GM19239 (cell line): ENCODE measurements around the gene COPZ2.
A peak's percentile ranks its signal among the peaks of the same experiment; 100 is the strongest.
"Not testable (repeated sequence)": the region's sequence is repeated elsewhere in the genome, so short reads cannot be mapped to it uniquely, and the experiment has no call there.

ENCODE experiments used
- DNase-seq: peaks from one replicate; pipeline ENCODE4 v3.0.0; 2011; ENCODE audit warnings: low spot score; ENCODE audit not compliant: insufficient read length
- FAIRE-seq: peaks from 2 replicates; lab custom pipeline; 2011; peaks lifted over from hg19 to GRCh38; lab: Jason Lieb, UNC

COPZ2 gene

GRCh38 chr17:48037036-48037837 lies at the start of gene COPZ2:
COPZ2 (minus strand) TSS chr17:48037797; CDS start chr17:48037777, 20 bp downstream.
- FAIRE-seq: peak; percentile 90
- peak; percentile 53 for DNase-seq

- no peak for DNase-seq
- no peak for FAIRE-seq
Observed at GRCh38 chr17:48084932-48085331, 47.3 kb upstream of the COPZ2 start.

GRCh38 chr17:48081858-48082257 lies 44.3 kb upstream of the COPZ2 start:
- DNase-seq: no peak
- FAIRE-seq: no peak

GRCh38 chr17:48077152-48077551 lies 39.6 kb upstream of the COPZ2 start:
- FAIRE-seq, DNase-seq: not testable (repeated sequence)

GRCh38 chr17:48074322-48075081 lies 36.9 kb upstream of the COPZ2 start:
- DNase-seq (no peak), FAIRE-seq (peak; percentile 4)

GRCh38 chr17:48073566-48074094 lies 36.0 kb upstream of the COPZ2 start:
- DNase-seq, FAIRE-seq: not testable (repeated sequence)

GRCh38 chr17:48072811-48073210 lies 35.2 kb upstream of the COPZ2 start:
- not testable (repeated sequence) for DNase-seq, FAIRE-seq

GRCh38 chr17:48071654-48072053 lies 34.1 kb upstream of the COPZ2 start:
- no peak for FAIRE-seq
- DNase-seq: no peak

GRCh38 chr17:48070195-48070594 lies 32.6 kb upstream of the COPZ2 start:
- DNase-seq: no peak
- FAIRE-seq: no peak

GRCh38 chr17:48068491-48068961 lies 30.9 kb upstream of the COPZ2 start:
- no peak for FAIRE-seq
- DNase-seq: no peak

GRCh38 chr17:48067808-48068207 lies 30.2 kb upstream of the COPZ2 start:
- DNase-seq, FAIRE-seq: not testable (repeated sequence)

- FAIRE-seq (no peak), DNase-seq (no peak)
Observed at GRCh38 chr17:48067245-48067644, 29.6 kb upstream of the COPZ2 start.

GRCh38 chr17:48066656-48067055 lies 29.1 kb upstream of the COPZ2 start:
- FAIRE-seq (no peak), DNase-seq (no peak)

GRCh38 chr17:48066192-48066591 lies 28.6 kb upstream of the COPZ2 start:
- no peak for FAIRE-seq

GRCh38 chr17:48064638-48065037 lies 27.0 kb upstream of the COPZ2 start:
- FAIRE-seq: no peak

More at GRCh38 chr17:48066192-48066591, 28.6 kb upstream of the COPZ2 start:
- no peak for DNase-seq

GRCh38 chr17:48062273-48062672 lies 24.7 kb upstream of the COPZ2 start:
- no peak for DNase-seq
- no peak for FAIRE-seq

More at GRCh38 chr17:48064638-48065037, 27.0 kb upstream of the COPZ2 start:
- DNase-seq: no peak

- FAIRE-seq (no peak), DNase-seq (no peak)
Observed at GRCh38 chr17:48060249-48060648, 22.7 kb upstream of the COPZ2 start.

GRCh38 chr17:48059125-48059668 lies 21.6 kb upstream of the COPZ2 start:
- DNase-seq (no peak), FAIRE-seq (no peak)

- no peak for FAIRE-seq
- DNase-seq: no peak
Observed at GRCh38 chr17:48058393-48059124, 21.0 kb upstream of the COPZ2 start.

- no peak for DNase-seq
- FAIRE-seq: no peak
Observed at GRCh38 chr17:48057626-48058025, 20.0 kb upstream of the COPZ2 start.
